Stimulated activated CD4-positive, alpha-beta T cell treated with anti-CD3 and anti-CD28 coated beads, Interleukin-4, amount 100 ng/mL, for 1 hour (primary cell): ENCODE measurements around the gene ZXDA.
"Not testable (repeated sequence)": the region's sequence is repeated elsewhere in the genome, so short reads cannot be mapped to it uniquely, and the experiment has no call there.

Experiments
- DNase-seq: peaks from one replicate; pipeline ENCODE4 v3.0.0-alpha.2; 2020

ZXDA gene, protein sequence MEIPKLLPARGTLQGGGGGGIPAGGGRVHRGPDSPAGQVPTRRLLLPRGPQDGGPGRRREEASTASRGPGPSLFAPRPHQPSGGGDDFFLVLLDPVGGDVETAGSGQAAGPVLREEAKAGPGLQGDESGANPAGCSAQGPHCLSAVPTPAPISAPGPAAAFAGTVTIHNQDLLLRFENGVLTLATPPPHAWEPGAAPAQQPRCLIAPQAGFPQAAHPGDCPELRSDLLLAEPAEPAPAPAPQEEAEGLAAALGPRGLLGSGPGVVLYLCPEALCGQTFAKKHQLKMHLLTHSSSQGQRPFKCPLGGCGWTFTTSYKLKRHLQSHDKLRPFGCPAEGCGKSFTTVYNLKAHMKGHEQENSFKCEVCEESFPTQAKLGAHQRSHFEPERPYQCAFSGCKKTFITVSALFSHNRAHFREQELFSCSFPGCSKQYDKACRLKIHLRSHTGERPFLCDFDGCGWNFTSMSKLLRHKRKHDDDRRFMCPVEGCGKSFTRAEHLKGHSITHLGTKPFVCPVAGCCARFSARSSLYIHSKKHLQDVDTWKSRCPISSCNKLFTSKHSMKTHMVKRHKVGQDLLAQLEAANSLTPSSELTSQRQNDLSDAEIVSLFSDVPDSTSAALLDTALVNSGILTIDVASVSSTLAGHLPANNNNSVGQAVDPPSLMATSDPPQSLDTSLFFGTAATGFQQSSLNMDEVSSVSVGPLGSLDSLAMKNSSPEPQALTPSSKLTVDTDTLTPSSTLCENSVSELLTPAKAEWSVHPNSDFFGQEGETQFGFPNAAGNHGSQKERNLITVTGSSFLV

DNA sequence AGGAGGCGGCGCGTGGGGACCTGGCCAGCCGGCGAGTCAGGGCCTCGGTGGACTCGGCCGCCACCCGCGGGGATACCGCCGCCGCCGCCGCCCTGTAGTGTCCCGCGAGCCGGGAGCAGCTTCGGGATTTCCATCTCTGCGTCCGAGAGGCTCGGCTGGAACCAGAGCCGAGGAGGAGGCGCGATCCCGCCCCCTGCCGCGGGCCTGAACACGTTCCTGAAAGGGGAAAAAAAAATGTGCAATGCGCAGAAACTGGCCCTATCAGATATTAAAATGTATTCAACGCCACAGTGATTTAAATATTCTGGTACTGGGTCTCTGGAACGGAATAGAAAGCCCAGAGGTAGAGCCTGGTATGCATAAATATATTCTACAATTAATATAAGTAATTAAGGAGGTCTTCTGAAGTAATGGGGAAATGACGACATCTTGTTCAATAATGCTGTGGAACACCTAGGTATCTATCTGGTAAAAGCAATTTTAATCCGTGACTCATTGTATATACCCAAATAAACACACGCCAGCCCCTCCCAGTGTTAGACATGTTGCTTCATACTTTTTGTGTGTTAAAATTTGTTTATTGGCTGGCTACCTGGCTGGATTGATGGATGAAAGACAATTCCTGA, at the start of gene ZXDA:
Gene ZXDA, minus strand, starts transcription at position 172 of the 626 bp plus-strand sequence. Its CDS starts 38 bp downstream, at position 134.
- not testable (repeated sequence) for DNase-seq

GRCh38 chrX:57952320-57952678, 42.0 kb upstream of the ZXDA start:
- no peak for DNase-seq

- DNase-seq = no peak
These were observed 41.5 kb upstream of the ZXDA start for GRCh38 chrX:57951666-57952319.

DNA sequence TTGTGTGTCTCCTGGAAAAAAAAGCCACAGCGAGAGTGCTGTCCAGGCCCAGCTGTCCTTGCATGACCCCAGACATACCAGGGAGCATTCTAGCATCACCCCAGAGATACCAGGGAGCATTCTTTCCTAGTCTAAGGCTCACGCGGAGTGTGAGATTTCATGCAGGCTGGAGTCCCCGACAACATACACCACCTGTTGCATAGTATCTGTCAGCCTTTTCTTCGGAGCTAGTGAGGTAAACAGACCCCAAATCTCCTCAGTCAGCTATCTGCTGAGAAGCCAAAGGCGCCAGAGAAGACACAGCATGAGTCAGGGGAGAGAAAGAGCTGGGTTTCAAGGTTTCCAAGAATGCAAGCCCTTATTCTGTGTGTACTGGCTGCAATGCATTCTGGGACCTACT, 23.1 kb upstream of the ZXDA start:
- DNase-seq = no peak

DNA sequence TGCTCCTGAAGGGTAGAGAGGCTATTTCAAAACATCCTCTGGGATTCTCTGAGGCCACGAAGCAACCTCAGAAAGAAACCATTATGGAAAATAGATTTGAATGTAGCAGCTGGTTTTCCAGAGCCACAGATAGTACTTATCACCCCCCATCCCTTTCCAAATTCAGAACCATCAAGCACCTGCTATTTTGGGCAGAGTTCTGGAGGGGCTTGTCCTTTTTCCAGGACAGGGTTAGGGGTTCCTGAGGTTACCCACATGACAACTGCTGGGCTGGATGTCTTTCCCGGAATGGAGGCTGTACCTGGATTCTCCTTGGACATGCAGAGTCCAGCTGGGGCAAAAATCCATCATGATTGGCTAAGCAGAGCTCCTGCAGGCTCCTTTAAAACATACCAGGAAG, 22.0 kb upstream of the ZXDA start:
- DNase-seq = no peak

GRCh38 chrX:57930051-57930450, 19.8 kb upstream of the ZXDA start:
- DNase-seq = no peak

- DNase-seq = no peak
These were observed 19.1 kb upstream of the ZXDA start for GRCh38 chrX:57929373-57929772.

GRCh38 chrX:57925806-57926205, 15.5 kb upstream of the ZXDA start:
- DNase-seq = no peak

GRCh38 chrX:57918750-57919436, 8.6 kb upstream of the ZXDA start:
- DNase-seq = peak; percentile 3

DNA sequence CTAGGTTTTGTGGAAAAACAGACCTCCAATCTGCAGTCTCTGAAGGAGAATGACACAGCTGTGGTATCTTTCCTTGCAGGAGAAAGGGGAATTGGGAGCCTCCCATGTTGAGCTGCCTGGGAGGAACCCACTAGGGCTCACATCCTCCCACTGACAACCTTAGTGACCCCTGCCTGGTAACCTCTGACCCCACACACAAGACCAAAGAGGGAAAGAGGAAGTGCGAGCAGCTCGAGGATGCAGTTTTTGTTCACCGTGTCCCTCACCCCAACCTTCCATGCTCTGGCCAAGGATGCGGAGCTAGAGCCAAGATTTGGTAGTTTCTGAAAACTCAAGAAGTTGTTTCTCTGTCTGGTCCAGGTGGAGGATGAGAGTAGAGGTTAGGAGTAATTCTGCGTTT, 5.4 kb upstream of the ZXDA start:
- DNase-seq = no peak

DNA sequence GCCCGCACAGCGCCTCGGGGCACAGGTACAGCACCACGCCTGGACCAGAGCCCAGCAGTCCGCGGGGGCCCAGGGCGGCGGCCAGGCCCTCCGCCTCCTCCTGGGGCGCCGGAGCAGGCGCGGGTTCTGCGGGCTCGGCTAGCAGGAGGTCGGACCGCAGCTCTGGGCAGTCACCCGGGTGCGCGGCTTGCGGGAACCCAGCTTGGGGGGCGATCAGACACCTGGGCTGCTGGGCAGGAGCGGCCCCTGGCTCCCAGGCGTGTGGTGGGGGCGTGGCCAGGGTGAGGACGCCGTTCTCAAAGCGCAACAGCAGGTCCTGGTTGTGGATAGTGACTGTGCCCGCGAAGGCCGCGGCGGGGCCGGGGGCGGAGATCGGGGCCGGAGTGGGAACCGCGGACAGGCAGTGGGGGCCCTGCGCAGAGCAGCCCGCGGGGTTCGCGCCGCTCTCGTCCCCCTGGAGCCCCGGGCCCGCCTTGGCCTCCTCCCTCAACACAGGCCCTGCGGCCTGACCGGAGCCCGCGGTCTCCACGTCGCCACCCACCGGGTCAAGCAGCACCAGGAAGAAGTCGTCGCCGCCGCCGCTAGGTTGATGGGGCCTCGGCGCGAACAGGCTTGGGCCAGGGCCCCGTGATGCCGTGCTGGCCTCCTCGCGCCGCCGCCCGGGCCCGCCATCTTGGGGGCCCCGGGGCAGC, 517 bp downstream of the ZXDA start:
- DNase-seq = peak; percentile 18

DNA sequence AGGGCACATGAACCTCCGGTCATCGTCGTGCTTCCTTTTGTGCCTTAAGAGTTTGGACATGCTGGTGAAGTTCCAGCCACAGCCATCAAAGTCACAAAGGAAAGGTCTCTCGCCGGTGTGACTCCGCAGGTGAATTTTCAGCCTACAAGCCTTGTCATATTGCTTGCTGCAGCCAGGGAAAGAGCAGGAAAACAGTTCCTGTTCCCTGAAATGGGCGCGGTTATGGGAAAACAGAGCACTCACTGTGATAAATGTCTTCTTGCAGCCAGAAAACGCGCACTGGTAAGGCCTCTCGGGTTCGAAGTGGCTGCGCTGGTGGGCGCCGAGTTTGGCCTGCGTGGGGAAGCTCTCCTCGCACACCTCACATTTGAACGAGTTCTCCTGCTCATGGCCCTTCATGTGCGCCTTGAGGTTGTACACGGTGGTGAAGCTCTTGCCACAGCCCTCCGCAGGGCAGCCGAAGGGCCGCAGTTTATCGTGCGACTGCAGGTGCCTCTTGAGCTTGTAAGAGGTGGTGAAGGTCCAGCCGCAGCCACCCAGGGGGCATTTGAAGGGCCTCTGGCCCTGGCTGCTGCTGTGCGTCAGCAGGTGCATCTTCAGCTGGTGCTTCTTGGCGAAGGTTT, 1.2 kb downstream of the ZXDA start:
- DNase-seq = not testable (repeated sequence)

GRCh38 chrX:57906790-57907189, 3.5 kb downstream of the ZXDA start:
- no peak for DNase-seq

DNA sequence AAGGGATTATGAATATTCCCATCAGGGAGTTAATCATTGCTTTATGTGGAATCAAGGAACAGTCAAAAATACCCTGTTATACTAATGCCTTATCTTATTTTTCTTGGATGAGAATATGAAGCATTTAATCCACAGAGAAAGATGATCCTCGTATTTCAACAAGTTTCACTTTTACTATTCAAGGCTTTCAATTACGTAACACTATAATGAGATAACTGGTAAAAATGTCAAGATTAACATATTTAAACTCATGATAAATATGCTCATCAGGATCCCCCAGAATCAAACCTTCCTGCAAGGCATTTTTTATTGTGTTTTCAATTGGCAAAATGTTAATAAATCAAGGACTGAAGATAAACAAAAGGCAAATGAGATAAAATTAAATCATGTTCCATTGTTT, 5.1 kb downstream of the ZXDA start:
- DNase-seq = no peak

DNA sequence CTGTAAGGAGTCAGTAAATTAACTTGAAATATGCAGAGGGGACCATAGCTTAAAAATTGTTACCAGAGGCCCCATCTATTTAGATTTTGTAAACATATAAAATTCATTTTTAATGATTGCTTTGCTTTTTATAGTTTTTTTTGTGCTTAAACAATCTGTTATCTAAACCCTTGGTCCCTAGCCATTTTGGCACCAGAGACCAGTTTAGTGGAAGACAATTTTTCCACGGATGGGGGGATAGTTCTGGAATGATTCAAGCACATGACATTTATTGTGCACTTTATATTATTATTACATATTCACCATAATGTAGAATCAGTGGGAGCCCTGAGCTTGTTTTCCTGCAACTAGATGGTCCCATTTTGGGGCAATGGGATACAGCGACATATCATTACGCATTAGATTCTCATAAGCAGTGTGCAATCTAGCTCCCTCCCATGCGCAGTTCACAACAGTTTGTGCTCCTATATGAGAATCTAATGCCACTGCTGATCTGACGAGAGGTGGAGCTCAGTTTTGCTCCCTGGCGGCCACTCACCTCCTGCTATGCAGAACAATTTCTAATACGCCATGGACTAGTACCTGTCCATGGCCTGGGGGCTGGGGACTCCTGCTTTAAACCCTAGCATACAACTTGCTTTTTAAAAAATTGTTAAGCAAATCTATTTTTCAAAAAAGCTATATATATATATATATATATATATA, 5.9 kb downstream of the ZXDA start:
- DNase-seq = no peak

- DNase-seq = no peak
These were observed 7.6 kb downstream of the ZXDA start for GRCh38 chrX:57902633-57903032.

DNA sequence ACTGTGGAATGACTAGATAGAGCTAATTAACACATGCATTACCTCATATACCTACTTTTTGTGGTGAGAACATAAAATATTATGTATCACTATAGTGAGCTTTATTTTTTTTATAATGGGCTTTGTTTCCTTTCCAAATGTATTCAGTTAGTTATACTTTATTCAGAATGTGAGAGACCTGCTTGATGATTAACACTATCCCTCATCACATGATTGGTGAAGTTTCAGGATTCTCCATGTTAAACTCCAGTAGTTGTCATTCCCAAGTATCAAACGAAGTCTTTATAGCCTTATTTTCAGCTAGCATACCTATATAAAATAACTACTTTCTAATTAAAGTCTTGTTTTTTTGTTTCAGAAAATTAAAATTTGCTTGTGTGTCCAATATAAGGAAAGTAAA, 8.8 kb downstream of the ZXDA start:
- DNase-seq = no peak

GRCh38 chrX:57900975-57901374, 9.3 kb downstream of the ZXDA start:
- DNase-seq = no peak

DNA sequence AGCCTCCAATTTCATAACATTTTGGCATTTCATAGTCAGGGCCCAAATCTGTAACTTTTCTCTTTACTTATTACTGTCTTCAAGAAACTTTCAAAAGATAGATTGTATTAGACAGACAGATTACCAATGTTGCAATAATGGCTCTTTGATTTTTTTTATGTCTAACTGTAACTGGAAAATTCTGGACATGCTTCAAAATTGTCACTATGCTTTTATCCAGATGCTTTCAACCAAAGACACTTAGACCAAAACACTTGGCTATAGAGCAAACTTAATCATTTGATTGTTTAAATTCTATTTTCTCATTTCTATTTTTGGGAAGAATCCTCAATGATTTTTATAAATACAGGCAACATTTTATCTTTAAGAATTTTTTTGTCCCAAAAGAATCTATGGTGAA, 10.4 kb downstream of the ZXDA start:
- no peak for DNase-seq

DNA sequence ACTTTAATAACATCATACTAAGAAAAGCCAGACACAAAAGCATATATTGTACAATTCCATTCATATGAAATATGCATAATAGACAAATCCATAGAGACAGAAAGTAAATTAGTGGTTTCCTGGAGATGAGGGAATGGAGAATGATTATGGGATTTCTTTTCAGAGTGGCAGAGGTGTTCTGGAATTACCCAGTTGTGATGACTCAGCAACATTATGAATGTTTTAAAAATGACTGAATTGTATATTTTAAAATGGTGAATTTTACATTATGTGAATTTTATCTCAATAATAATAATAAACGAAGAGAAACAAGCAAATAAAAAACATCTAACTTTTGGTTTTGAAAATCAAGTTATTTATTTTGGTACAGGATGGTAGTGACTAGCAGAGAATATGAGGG, 11.2 kb downstream of the ZXDA start:
- no peak for DNase-seq

DNA sequence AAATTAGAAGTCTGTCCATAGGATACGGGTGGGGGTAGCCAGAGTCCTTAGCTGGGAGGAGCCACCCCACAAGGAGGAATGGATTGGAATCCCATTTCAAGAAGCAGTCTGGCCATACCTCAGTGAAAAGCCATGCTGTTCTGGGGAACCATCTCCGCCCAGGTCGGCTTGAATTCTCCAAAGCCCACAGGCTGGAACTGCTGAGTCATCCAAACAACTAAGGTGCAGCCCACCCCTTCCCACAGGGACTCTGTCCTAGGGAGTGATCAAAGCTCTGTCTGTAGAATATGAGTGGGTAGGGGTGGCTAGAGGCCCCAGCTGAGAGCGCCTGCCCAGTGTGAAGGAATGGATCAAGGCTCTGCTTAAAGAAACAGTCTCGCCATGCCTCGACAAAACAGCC, 38.8 kb downstream of the ZXDA start:
- DNase-seq = no peak
